GM10248 (cell line): Measurements from ENCODE around the gene CHD9NB.
"Not testable (repeated sequence)": the region's sequence is repeated elsewhere in the genome, so short reads cannot be mapped to it uniquely, and the experiment has no call there.

Experiments used
- CTCF ChIA-PET: fragments of 300-600 bp; sonication (Branson Sonifier 250); formaldehyde crosslinking; extraction: SDS; loops from one replicate; lab custom pipeline; 2021; ENCODE audit warnings: antibody characterized with exemption; lab: Yijun Ruan, JAX
- POLR2A ChIA-PET: fragments of 350-650 bp; sonication (Branson Sonifier 250); formaldehyde crosslinking; extraction: SDS; loops from one replicate; lab custom pipeline; 2020; ENCODE audit warnings: antibody characterized with exemption; lab: Yijun Ruan, JAX
- DNase-seq: peaks from one replicate; pipeline ENCODE4 v3.0.0; 2012; ENCODE audit errors: extremely low spot score
- CTCF ChIP-seq: IDR thresholded peaks from 2 replicates; pipeline ENCODE4 v1.5.1; 2012; ENCODE audit warnings: mild to moderate bottlenecking, low read depth; ENCODE audit errors: extremely low read depth, missing control alignments, control extremely low read depth

CHD9NB gene

GRCh38 chr16:53080345-53081031 is 27.8 kb upstream of the CHD9NB start:
- no peak for DNase-seq
- POLR2A ChIA-PET: interaction anchor here (1.1 kb wide), 1 partner anchor 19 kb away, joined by 6 read pairs; no protein-coding TSS in a partner anchor
- CTCF ChIA-PET: interaction anchor here (0.9 to 2.1 kb wide), 9 partner anchors 9 to 74 kb away, joined by 3 to 16 read pairs (median 3); partner anchors contain the start of gene CHD9

GRCh38 chr16:53078765-53079485 is 26.2 kb upstream of the CHD9NB start:
- CTCF ChIA-PET: interaction anchor here (0.8 to 2.1 kb wide), 8 partner anchors 9 to 129 kb away, joined by 3 to 16 read pairs (median 4); partner anchors contain the start of gene CHD9
- DNase-seq: no peak
- POLR2A ChIA-PET: no interaction called here
- TF ChIP-seq CTCF: no peak

More at GRCh38 chr16:53080345-53081031, 27.8 kb upstream of the CHD9NB start:
- no peak for TF ChIP-seq CTCF

GRCh38 chr16:53078247-53078646 is 25.6 kb upstream of the CHD9NB start:
- CTCF ChIA-PET: interaction anchor here (1.0 to 1.3 kb wide), 3 partner anchors 37 to 129 kb away, joined by 3 to 6 read pairs (median 4); no protein-coding TSS in a partner anchor
- POLR2A ChIA-PET: no interaction called here

GRCh38 chr16:53075461-53075860 is 22.8 kb upstream of the CHD9NB start:
- CTCF ChIA-PET: interaction anchor here (1.2 to 1.6 kb wide), 3 partner anchors 10 to 12 kb away, joined by 3 to 4 read pairs (median 4); no protein-coding TSS in a partner anchor
- POLR2A ChIA-PET, DNase-seq: not testable (repeated sequence)

More at GRCh38 chr16:53078247-53078646, 25.6 kb upstream of the CHD9NB start:
- no peak for DNase-seq
- TF ChIP-seq CTCF: no peak

- DNase-seq, POLR2A ChIA-PET: not testable (repeated sequence)
- CTCF ChIA-PET: interaction anchor here (0.7 to 1.6 kb wide), 4 partner anchors 10 to 38 kb away, joined by 3 to 4 read pairs (median 4); no protein-coding TSS in a partner anchor
Observed at GRCh38 chr16:53074296-53074695, 21.6 kb upstream of the CHD9NB start.

- ChIA-PET POLR2A (no interaction called here), CTCF (no interaction called here)
- DNase-seq: no peak
- no peak for TF ChIP-seq CTCF
Observed at GRCh38 chr16:53073022-53073421, 20.3 kb upstream of the CHD9NB start.

- ChIA-PET CTCF (interaction anchor here (0.8 to 1.4 kb wide), 4 partner anchors 9 to 20 kb away, joined by 3 to 6 read pairs (median 4); partner anchors contain the start of gene CHD9), POLR2A (no interaction called here)
Observed at GRCh38 chr16:53071748-53072301, 19.1 kb upstream of the CHD9NB start.

More at GRCh38 chr16:53071748-53072301, 19.1 kb upstream of the CHD9NB start:
- TF ChIP-seq CTCF: no peak
- DNase-seq: peak; percentile 44
